Measurements from ENCODE around the gene PRCD. TPM values are rescaled to one million over a fixed set of nuclear protein-coding genes. Genes with fewer than 3 reads are reported as not detected.

PRCD gene
- total and polyA plus RNA-seq, 3 donors from 2014 or later, result 3.2 to 4.6 (median 3.8) TPM

GRCh38 chr17:76528156-76528527 is 11.7 kb upstream of the PRCD start:
- Histone ChIP-seq H3K9me3 (no peaks in the 10 kb centered on the region), H3K27ac (peak overlapping the region; percentile 75 to 96), H3K4me3 (no peak overlapping the region), H3K4me1 (peaks cover 59% of the 10 kb centered on the region), H3K36me3 (ENCODE audit: low read depth, missing control alignments) (no peaks in the 10 kb centered on the region), H3K27me3 (no peaks in the 10 kb centered on the region)
- intact Hi-C loops (cut with DNase I; ENCODE audit: low total_unique reads), result loop anchor here (10.0 kb wide), 1 partner anchor 177 kb away; no protein-coding TSS in a partner anchor
- 58 to 62% methylated on average over 15 of the region's 15 CpGs for WGBS, 2 donors
- no peak for TF ChIP-seq POLR2A (IDR thresholded peaks at IDR 0.05)
- no peak for TF ChIP-seq CTCF (IDR thresholded peaks at IDR 0.05)
- no peak for DNase-seq

GRCh38 chr17:76528528-76529223 is 11.2 kb upstream of the PRCD start:
- intact Hi-C loops (cut with DNase I; ENCODE audit: low total_unique reads), result loop anchor here (10.0 kb wide), 1 partner anchor 176 kb away; no protein-coding TSS in a partner anchor
- Histone ChIP-seq H3K4me3 (no peak overlapping the region), H3K4me1 (peaks cover 54% of the 10 kb centered on the region), H3K9me3 (no peaks in the 10 kb centered on the region), H3K27me3 (no peaks in the 10 kb centered on the region), H3K36me3 (ENCODE audit: low read depth, missing control alignments) (no peaks in the 10 kb centered on the region), H3K27ac (peak overlapping the region; percentile 75 to 96)
- TF ChIP-seq POLR2A (IDR thresholded peaks at IDR 0.05), result no peak
- TF ChIP-seq CTCF (IDR thresholded peaks at IDR 0.05), result peak in 1 of 3 experiments; percentile 21
- DNase-seq, result peak; percentile 57
- WGBS, 2 donors, result 58 to 59% methylated on average over 28 to 31 of the region's 31 CpGs

GRCh38 chr17:76529224-76530094 is 10.4 kb upstream of the PRCD start:
- peak; percentile 86 for DNase-seq
- Histone ChIP-seq H3K27ac (peak overlapping the region; percentile 75 to 96), H3K4me1 (peaks cover 51% of the 10 kb centered on the region), H3K36me3 (ENCODE audit: low read depth, missing control alignments) (no peaks in the 10 kb centered on the region), H3K4me3 (no peak overlapping the region), H3K9me3 (no peaks in the 10 kb centered on the region), H3K27me3 (no peaks in the 10 kb centered on the region)
- intact Hi-C loops (cut with DNase I; ENCODE audit: low total_unique reads), result loop anchor here (10.0 kb wide), 1 partner anchor 175 kb away; no protein-coding TSS in a partner anchor
- no peak for TF ChIP-seq POLR2A (IDR thresholded peaks at IDR 0.05)
- TF ChIP-seq CTCF (IDR thresholded peaks at IDR 0.05), result no peak
- WGBS, 2 donors, result 28 to 39% methylated on average over 12 to 20 of the region's 20 CpGs

- intact Hi-C loops (cut with DNase I; ENCODE audit: low total_unique reads), result no loop called here
- peak; percentile 71 for DNase-seq
- H3K4me3 ChIP-seq, result no peak overlapping the region
- H3K4me1 ChIP-seq, result peaks cover 48% of the 10 kb centered on the region
- H3K27ac ChIP-seq, result peak overlapping the region; percentile 75 to 96
- no peaks in the 10 kb centered on the region for H3K9me3 ChIP-seq
- TF ChIP-seq CTCF (IDR thresholded peaks at IDR 0.05), result no peak
- TF ChIP-seq POLR2A (IDR thresholded peaks at IDR 0.05), result no peak
- no peaks in the 10 kb centered on the region for H3K27me3 ChIP-seq
- 58 to 60% methylated on average over 16 to 23 of the region's 23 CpGs for WGBS, 2 donors
- no peaks in the 10 kb centered on the region for H3K36me3 ChIP-seq (ENCODE audit: low read depth, missing control alignments)
Measured at GRCh38 chr17:76530095-76530723, 9.6 kb upstream of the PRCD start.

Measured in testis (tissue), 3 donors.